Sigmoid colon (tissue), 4 donors: ENCODE results near the gene OTUB1.

ENCODE experiments used
- CTCF ChIP-seq, 4 experiments: fragments of 450-650 bp in 3 of 4; fragments of 200-600 bp in 1 of 4; IDR thresholded peaks; one replicate each; pipeline ENCODE4 v1.5.1; 2016 to 2019; ENCODE audit warnings: antibody characterized with exemption in 4 of 4, mild to moderate bottlenecking in 3 of 4, moderate library complexity in 2 of 4
- EP300 ChIP-seq, 4 donors: sonication (generic); formaldehyde crosslinking; IDR thresholded peaks; one replicate each; pipeline ENCODE4 v1.6.1; 2017; ENCODE audit warnings: antibody characterized with exemption in 4 of 4
- POLR2AphosphoS5 ChIP-seq, 4 donors: sonication (generic); formaldehyde crosslinking; IDR thresholded peaks; one replicate each; pipeline ENCODE4 v1.6.1; 2017; ENCODE audit warnings: antibody characterized with exemption in 4 of 4

- TF ChIP-seq EP300 (IDR thresholded peaks at IDR 0.05) = no peak
- no peak for TF ChIP-seq CTCF (IDR thresholded peaks at IDR 0.05)
- no peak for TF ChIP-seq POLR2AphosphoS5 (IDR thresholded peaks at IDR 0.05)
Observed at GRCh38 chr11:64010783-64011182, 24.5 kb downstream of the OTUB1 start.
